Mucosa of rectum (tissue), 2 donors: ENCODE data around the gene MLF1.

ENCODE experiments used
- H3K27ac ChIP-seq, 2 donors: one replicate each; pipeline ENCODE4 v1.7.0; 2013; ENCODE audit warnings: inconsistent platforms in 2 of 2, low read depth in 2 of 2, low read length in 2 of 2
- H3K27me3 ChIP-seq, 2 donors: one replicate each; pipeline ENCODE4 v1.7.0; 2013; ENCODE audit warnings: low read length in 2 of 2; ENCODE audit not compliant: control insufficient read depth in 2 of 2, insufficient read depth in 2 of 2
- H3K36me3 ChIP-seq, 2 donors: one replicate each; pipeline ENCODE4 v1.7.0; 2013; ENCODE audit warnings: low read length in 2 of 2; ENCODE audit not compliant: control insufficient read depth in 2 of 2, insufficient read depth in 2 of 2
- H3K4me1 ChIP-seq, 2 donors: one replicate each; pipeline ENCODE4 v1.7.0; 2013; ENCODE audit warnings: low read length in 2 of 2, mild to moderate bottlenecking in 1 of 2; ENCODE audit not compliant: control insufficient read depth in 2 of 2, insufficient read depth in 2 of 2
- H3K4me3 ChIP-seq, 2 donors: one replicate each; pipeline ENCODE4 v1.7.0; 2013; ENCODE audit warnings: low read length in 2 of 2
- H3K9ac ChIP-seq, 2 donors: one replicate each; pipeline ENCODE4 v1.7.0; 2013; ENCODE audit warnings: low read length in 2 of 2, low read depth in 1 of 2, mild to moderate bottlenecking in 1 of 2
- H3K9me3 ChIP-seq, 2 donors: one replicate each; pipeline ENCODE4 v1.7.0; 2013; ENCODE audit warnings: low read length in 2 of 2; ENCODE audit not compliant: control insufficient read depth in 2 of 2
- donor health status: healthy.
- donor health status: Normal muscosa, but diverticular disease.

Gene MLF1

DNA sequence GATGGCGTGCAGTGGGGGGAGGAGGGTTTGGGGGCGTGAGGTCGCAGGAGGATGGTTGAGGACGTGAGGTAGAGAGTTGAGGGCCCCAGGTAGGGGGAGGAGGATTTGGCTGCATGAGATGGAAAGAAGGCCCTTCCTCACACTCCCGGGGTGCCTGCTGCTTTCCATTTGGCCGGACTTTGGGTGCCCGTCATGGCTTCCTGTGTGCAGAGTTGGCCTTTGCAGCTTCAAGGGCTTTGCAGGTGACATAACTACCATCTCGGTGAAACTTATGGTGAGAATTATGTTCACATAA is 1.7 kb downstream of the MLF1 start:
- Histone ChIP-seq H3K27ac (no peak overlapping the region), H3K4me3 (no peak overlapping the region), H3K9me3 (no peaks in the 10 kb centered on the region), H3K27me3 (peaks cover 0 to 3% of the 10 kb centered on the region in 2 donors), H3K4me1 (peaks cover 0 to 5% of the 10 kb centered on the region in 2 donors), H3K9ac (no peak overlapping the region), H3K36me3 (no peaks in the 10 kb centered on the region)

DNA sequence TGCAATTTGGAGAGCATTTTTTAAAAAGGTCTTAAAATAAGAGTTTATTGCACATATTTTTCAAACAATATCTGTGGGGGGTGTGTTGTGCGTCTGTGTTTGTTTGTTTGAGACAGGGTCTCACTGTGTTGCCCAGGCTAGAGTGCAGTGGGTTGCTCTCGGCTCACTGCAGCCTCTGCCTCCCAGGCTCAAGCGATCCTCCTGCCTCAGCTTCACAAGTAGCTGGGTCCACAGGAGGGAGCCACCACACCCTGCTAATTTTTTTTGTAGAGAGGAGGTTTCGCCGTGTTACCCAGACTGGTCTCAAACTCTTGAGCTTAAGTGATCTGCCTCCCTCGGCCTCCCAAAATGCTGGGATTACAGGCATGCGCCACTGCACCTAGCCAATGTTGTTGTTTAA is 2.7 kb downstream of the MLF1 start:
- Histone ChIP-seq H3K9ac (no peak overlapping the region), H3K36me3 (no peaks in the 10 kb centered on the region), H3K27me3 (no peaks in the 10 kb centered on the region), H3K9me3 (no peaks in the 10 kb centered on the region), H3K27ac (no peak overlapping the region), H3K4me1 (peaks cover 0 to 5% of the 10 kb centered on the region in 2 donors), H3K4me3 (no peak overlapping the region)

DNA sequence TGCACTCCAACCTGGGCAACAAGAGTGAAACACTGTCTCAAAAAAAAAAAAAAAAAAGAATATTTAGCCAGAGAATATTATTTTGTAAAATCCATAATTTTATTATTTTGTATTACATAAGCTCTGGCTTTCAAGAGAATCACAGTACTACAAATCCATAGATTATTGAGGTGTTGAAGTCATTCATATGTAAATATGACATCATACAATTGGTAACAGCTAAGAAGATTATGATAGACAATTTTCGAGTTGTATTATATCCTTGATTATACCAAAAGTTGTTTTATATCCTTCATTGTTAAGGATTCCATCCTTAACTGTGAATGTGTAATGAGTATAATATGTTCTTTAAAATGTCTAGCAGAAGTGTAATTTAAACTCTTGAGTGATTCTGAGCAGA is 3.7 kb downstream of the MLF1 start:
- Histone ChIP-seq H3K27me3 (no peaks in the 10 kb centered on the region), H3K27ac (no peak overlapping the region)

DNA sequence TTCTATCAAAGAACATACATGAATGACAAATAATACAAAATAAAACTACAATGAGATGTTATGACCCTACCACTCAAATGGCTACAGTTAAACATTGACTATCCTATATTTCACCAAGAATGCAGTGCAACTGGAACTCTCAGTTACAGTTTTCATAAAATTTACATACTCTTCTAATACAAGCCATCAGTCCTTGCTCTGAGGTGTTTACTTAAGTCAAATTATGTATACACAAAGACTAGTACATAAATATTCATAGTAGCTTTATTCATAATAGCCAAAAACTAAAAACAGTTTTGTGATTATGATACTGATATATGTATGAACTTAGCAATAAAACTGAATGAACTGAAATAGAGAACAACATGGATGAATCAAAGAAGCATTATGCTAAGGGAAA is 19.2 kb downstream of the MLF1 start:
- no peak overlapping the region for H3K4me3 ChIP-seq
- H3K36me3 ChIP-seq, result no peaks in the 10 kb centered on the region
- no peak overlapping the region for H3K9ac ChIP-seq
- H3K9me3 ChIP-seq, result no peaks in the 10 kb centered on the region
- H3K27me3 ChIP-seq, result no peaks in the 10 kb centered on the region
- no peaks in the 10 kb centered on the region for H3K4me1 ChIP-seq
- no peak overlapping the region for H3K27ac ChIP-seq

More for the DNA sequence above, 3.7 kb downstream of the MLF1 start:
- Histone ChIP-seq H3K4me1 (peaks cover 0 to 5% of the 10 kb centered on the region in 2 donors), H3K9me3 (no peaks in the 10 kb centered on the region), H3K4me3 (no peak overlapping the region), H3K36me3 (no peaks in the 10 kb centered on the region), H3K9ac (no peak overlapping the region)

- H3K9me3 ChIP-seq, result no peaks in the 10 kb centered on the region
- no peak overlapping the region for H3K9ac ChIP-seq
- no peaks in the 10 kb centered on the region for H3K36me3 ChIP-seq
- H3K27ac ChIP-seq, result no peak overlapping the region
- no peak overlapping the region for H3K4me3 ChIP-seq
- no peaks in the 10 kb centered on the region for H3K4me1 ChIP-seq
- H3K27me3 ChIP-seq, result no peaks in the 10 kb centered on the region
Measured at GRCh38 chr3:158600787-158601186, 29.8 kb downstream of the MLF1 start.

- Histone ChIP-seq H3K4me3 (no peak overlapping the region), H3K27ac (no peak overlapping the region), H3K9ac (no peak overlapping the region), H3K27me3 (no peaks in the 10 kb centered on the region), H3K9me3 (no peaks in the 10 kb centered on the region), H3K4me1 (no peaks in the 10 kb centered on the region), H3K36me3 (no peaks in the 10 kb centered on the region)
Measured at GRCh38 chr3:158602227-158602626, 31.2 kb downstream of the MLF1 start.

- no peak overlapping the region for H3K9ac ChIP-seq
- no peak overlapping the region for H3K27ac ChIP-seq
- H3K36me3 ChIP-seq, result no peaks in the 10 kb centered on the region
- H3K4me1 ChIP-seq, result no peaks in the 10 kb centered on the region
- no peak overlapping the region for H3K4me3 ChIP-seq
- H3K9me3 ChIP-seq, result no peaks in the 10 kb centered on the region
- no peaks in the 10 kb centered on the region for H3K27me3 ChIP-seq
Measured at GRCh38 chr3:158617982-158618875, 47.2 kb downstream of the MLF1 start.

- H3K4me1 ChIP-seq, result no peaks in the 10 kb centered on the region
- no peak overlapping the region for H3K4me3 ChIP-seq
- no peak overlapping the region for H3K27ac ChIP-seq
- no peaks in the 10 kb centered on the region for H3K27me3 ChIP-seq
- H3K9ac ChIP-seq, result no peak overlapping the region
- H3K36me3 ChIP-seq, result no peaks in the 10 kb centered on the region
- no peaks in the 10 kb centered on the region for H3K9me3 ChIP-seq
Measured at GRCh38 chr3:158625881-158626280, 54.9 kb downstream of the MLF1 start.

DNA sequence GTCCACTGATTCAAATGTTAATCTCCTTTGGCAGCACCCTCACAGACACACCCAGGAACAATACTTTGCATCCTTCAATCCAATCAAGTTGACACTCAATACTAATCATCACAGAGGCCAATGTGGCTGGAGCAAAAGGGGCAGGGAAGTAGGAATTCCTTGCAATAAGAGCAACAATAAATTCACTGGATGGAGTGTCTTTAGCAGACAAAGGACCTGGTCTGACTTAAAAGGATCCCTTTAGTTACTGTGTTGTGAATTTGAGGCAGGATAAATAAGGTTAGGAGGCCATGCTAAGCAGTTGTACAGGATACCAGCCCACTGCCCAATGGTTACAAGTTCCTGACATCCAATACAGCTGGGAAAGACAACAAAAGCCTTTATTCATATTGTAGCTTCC is 61.0 kb downstream of the MLF1 start:
- Histone ChIP-seq H3K27me3 (no peaks in the 10 kb centered on the region), H3K4me1 (no peaks in the 10 kb centered on the region), H3K36me3 (no peaks in the 10 kb centered on the region), H3K9me3 (no peaks in the 10 kb centered on the region), H3K27ac (no peak overlapping the region), H3K9ac (no peak overlapping the region), H3K4me3 (no peak overlapping the region)

DNA sequence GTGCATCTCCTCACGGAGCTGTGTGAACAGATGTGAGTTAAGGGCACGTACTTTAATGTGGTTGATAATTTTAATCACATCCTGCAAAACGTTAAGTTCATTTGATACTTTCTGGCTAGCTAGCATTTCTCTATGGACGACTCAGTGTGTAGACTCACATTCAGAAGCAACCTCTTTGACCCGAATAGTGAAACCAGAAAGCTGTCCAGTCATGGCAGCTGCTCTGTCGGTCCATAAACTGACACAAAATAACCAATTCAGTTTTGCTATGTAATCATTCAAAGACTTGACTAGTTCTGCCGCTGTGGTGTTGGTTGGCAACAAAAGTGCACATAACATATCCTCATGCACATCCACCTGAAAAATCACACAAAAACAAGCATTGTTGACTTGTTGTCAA is 69.7 kb downstream of the MLF1 start:
- H3K27ac ChIP-seq, result no peak overlapping the region
- H3K27me3 ChIP-seq, result no peaks in the 10 kb centered on the region
- H3K4me3 ChIP-seq, result no peak overlapping the region
- peaks cover 6 to 7% of the 10 kb centered on the region in 2 donors for H3K4me1 ChIP-seq
- no peak overlapping the region for H3K9ac ChIP-seq
- no peaks in the 10 kb centered on the region for H3K36me3 ChIP-seq
- H3K9me3 ChIP-seq, result no peaks in the 10 kb centered on the region
